Measurements from ENCODE around the gene FRMD3. TPM values are rescaled to one million over a fixed set of nuclear protein-coding genes. Genes with fewer than 3 reads are reported as not detected.

Gene FRMD3
- total RNA-seq, 1 experiment from 2014 or later = 0.55 TPM

DNA sequence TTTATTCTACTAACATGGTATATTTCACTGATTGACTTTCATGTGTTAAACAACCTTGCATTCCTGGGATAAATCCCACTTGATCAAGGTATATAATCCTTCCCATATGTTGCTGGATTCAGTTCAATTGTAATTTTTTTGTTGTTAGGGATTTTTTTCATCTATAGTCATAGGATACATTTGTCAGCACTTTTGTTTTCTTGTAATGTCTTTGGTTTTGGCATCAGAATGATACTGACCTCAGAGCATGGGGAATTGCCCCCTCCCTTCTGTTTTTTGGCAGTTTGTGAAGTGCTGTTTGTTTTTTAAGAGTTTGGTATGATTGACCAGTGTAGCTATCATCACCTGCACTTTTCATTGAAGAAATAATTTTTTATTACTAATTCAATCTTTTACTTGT, 298.5 kb downstream of the FRMD3 start:
- Histone ChIP-seq H2BK5ac (ENCODE audit: insufficient read length, low read length) (no peak overlapping the region), H3T11ph (ENCODE audit: low read length) (no peak overlapping the region), H3K23me2 (ENCODE audit: insufficient read length, low read depth, low read length, poor library complexity, severe bottlenecking) (no peaks in the 10 kb centered on the region), H3K9me3 (ENCODE audit: control insufficient read depth, low read depth, low read length) (no peaks in the 10 kb centered on the region), H3K4me2 (ENCODE audit: insufficient read depth, insufficient read length, low read length) (no peak overlapping the region), H2BK12ac (ENCODE audit: insufficient read length, low read depth, low read length) (no peak overlapping the region), H2AFZ (ENCODE audit: low read length) (no peak overlapping the region), H3K4ac (ENCODE audit: low read depth, low read length) (no peak overlapping the region), H3K79me1 (ENCODE audit: insufficient read depth, low read depth, low read length, poor library complexity, severe bottlenecking) (no peaks in the 10 kb centered on the region), H2BK15ac (ENCODE audit: low read depth, low read length) (no peak overlapping the region), H3K18ac (ENCODE audit: insufficient read length, low read depth, low read length) (no peak overlapping the region), H3K9ac (ENCODE audit: extremely low read depth, insufficient read length, low read length) (no peak overlapping the region), H3K4me1 (ENCODE audit: insufficient read depth, low read length) (peaks cover 2% of the 10 kb centered on the region; the same call in 1 of the 2 replicates), H4K5ac (ENCODE audit: insufficient read length, low read depth, low read length) (no peak overlapping the region), H2BK20ac (ENCODE audit: low read depth, low read length, poor library complexity, severe bottlenecking) (no peak overlapping the region), H3K23ac (ENCODE audit: insufficient read length, low read depth, low read length) (no peak overlapping the region), H4K20me1 (ENCODE audit: control insufficient read depth, insufficient read depth, insufficient read length) (no peaks in the 10 kb centered on the region), H3K79me2 (ENCODE audit: insufficient read depth, low read length) (no peaks in the 10 kb centered on the region), H2AK5ac (ENCODE audit: insufficient read length, low read length) (no peak overlapping the region), H3K56ac (ENCODE audit: insufficient read length, low read depth, low read length) (no peak overlapping the region), H2BK120ac (ENCODE audit: low read depth, low read length, poor library complexity, severe bottlenecking) (no peak overlapping the region), H3K27ac (ENCODE audit: insufficient read length, low read depth, low read length) (no peak overlapping the region), H3K14ac (ENCODE audit: insufficient read depth, low read length) (no peak overlapping the region), H4K8ac (replicated peaks; ENCODE audit: insufficient read length, low read depth, low read length) (no peak overlapping the region), H4K91ac (ENCODE audit: insufficient read length, low read depth, low read length) (no peak overlapping the region), H3K27me3 (ENCODE audit: insufficient read depth, low read length) (no peaks in the 10 kb centered on the region)
- H3K27ac Mint-ChIP-seq = 0 out of 7 replicates have a peak overlapping the region, but pooled peaks of 1 of the 3 experiments have one; percentile 2
- peaks cover 18 to 28% of the 10 kb centered on the region in 2 experiments for H3K4me1 Mint-ChIP-seq
- H3K36me3 Mint-ChIP-seq (ENCODE audit: insufficient read depth in 1 of 3, low read depth in 3 of 3) = peaks cover 0 to 4% (median 0%) of the 10 kb centered on the region in 3 experiments; a peak in 3 of 7 replicates
- H3K4me3 Mint-ChIP-seq = no peak overlapping the region
- TF ChIP-seq, protein P1, sequence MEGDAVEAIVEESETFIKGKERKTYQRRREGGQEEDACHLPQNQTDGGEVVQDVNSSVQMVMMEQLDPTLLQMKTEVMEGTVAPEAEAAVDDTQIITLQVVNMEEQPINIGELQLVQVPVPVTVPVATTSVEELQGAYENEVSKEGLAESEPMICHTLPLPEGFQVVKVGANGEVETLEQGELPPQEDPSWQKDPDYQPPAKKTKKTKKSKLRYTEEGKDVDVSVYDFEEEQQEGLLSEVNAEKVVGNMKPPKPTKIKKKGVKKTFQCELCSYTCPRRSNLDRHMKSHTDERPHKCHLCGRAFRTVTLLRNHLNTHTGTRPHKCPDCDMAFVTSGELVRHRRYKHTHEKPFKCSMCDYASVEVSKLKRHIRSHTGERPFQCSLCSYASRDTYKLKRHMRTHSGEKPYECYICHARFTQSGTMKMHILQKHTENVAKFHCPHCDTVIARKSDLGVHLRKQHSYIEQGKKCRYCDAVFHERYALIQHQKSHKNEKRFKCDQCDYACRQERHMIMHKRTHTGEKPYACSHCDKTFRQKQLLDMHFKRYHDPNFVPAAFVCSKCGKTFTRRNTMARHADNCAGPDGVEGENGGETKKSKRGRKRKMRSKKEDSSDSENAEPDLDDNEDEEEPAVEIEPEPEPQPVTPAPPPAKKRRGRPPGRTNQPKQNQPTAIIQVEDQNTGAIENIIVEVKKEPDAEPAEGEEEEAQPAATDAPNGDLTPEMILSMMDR (conservative IDR thresholded peaks at IDR 0.05) = no peak
- no peaks in the 10 kb centered on the region for H3K27me3 Mint-ChIP-seq (ENCODE audit: low read depth)
- no peaks in the 10 kb centered on the region for H3K9me3 Mint-ChIP-seq
- no peak for DNase-seq

All from H9 (cell line).